Esophagus mucosa (tissue), 1 donor: ENCODE results near the gene FGD5. TPM values are rescaled to one million over a fixed set of nuclear protein-coding genes. Genes with fewer than 3 reads are reported as not detected.
"Not testable (repeated sequence)": the region's sequence is repeated elsewhere in the genome, so short reads cannot be mapped to it uniquely, and the experiment has no call there.

Source experiments
- ATAC-seq: fragments of 200-7000 bp; cut with Tn5 transposase; one replicate; pipeline ENCODE4 v1.9.1; 2020
- total RNA-seq: library from RNA; stranded (reverse); gene quantifications from one replicate; pipeline ENCODE4 v1.2.4, GENCODE V29; 2023
- donor health status: DM: yes; HTN: yes; CAD: no.

FGD5 gene
- total RNA-seq, 1 donor from 2014 or later = 2.5 TPM

GRCh38 chr3:14805961-14806537, 12.7 kb upstream of the FGD5 start:
- ATAC-seq = no peak

GRCh38 chr3:14806641-14807263, 12.0 kb upstream of the FGD5 start:
- no peak for ATAC-seq

GRCh38 chr3:14808025-14808424, 10.7 kb upstream of the FGD5 start:
- no peak for ATAC-seq

- no peak for ATAC-seq
Measured at GRCh38 chr3:14808502-14809266, 10.1 kb upstream of the FGD5 start.

- ATAC-seq = not testable (repeated sequence)
Measured at GRCh38 chr3:14809611-14810010, 9.2 kb upstream of the FGD5 start.

- ATAC-seq = no peak
Measured at GRCh38 chr3:14810070-14810791, 8.5 kb upstream of the FGD5 start.

- no peak for ATAC-seq
Measured at GRCh38 chr3:14810801-14811661, 7.7 kb upstream of the FGD5 start.

GRCh38 chr3:14811684-14812083, 7.1 kb upstream of the FGD5 start:
- ATAC-seq = no peak

GRCh38 chr3:14812196-14812790, 6.5 kb upstream of the FGD5 start:
- ATAC-seq = no peak

GRCh38 chr3:14814411-14814871, 4.3 kb upstream of the FGD5 start:
- ATAC-seq = no peak

GRCh38 chr3:14816359-14816758, 2.4 kb upstream of the FGD5 start:
- no peak for ATAC-seq

- no peak for ATAC-seq
Measured at GRCh38 chr3:14819671-14820070, 909 bp downstream of the FGD5 start.

- no peak for ATAC-seq
Measured at GRCh38 chr3:14820156-14820555, 1.4 kb downstream of the FGD5 start.

GRCh38 chr3:14821151-14821550, 2.4 kb downstream of the FGD5 start:
- ATAC-seq = no peak

- ATAC-seq = no peak
Measured at GRCh38 chr3:14822134-14822533, 3.4 kb downstream of the FGD5 start.

GRCh38 chr3:14822670-14823390, 4.1 kb downstream of the FGD5 start:
- ATAC-seq = no peak

GRCh38 chr3:14823393-14823792, 4.6 kb downstream of the FGD5 start:
- ATAC-seq = no peak

GRCh38 chr3:14823910-14824629, 5.3 kb downstream of the FGD5 start:
- ATAC-seq = no peak

GRCh38 chr3:14824646-14825045, 5.9 kb downstream of the FGD5 start:
- no peak for ATAC-seq

- ATAC-seq = no peak
Measured at GRCh38 chr3:14826069-14826468, 7.3 kb downstream of the FGD5 start.
